HepG2 (cell line): ENCODE measurements around the gene PLAAT3. TPM values are rescaled to one million over a fixed set of nuclear protein-coding genes. Genes with fewer than 3 reads are reported as not detected.

Experiments used
- ATAC-seq: fragments of 200-7000 bp; cut with Tn5 transposase; 3 replicates; pipeline ENCODE4 v1.9.1; 2020; ENCODE audit warnings: mild to moderate bottlenecking, moderate library complexity
- BruUV-seq: library from RNA; stranded (reverse); fragments of 400-500 nt; replicated peaks from 2 replicates; lab custom pipeline; 2021; lab: Mats Ljungman, UMichigan
- CTCF ChIA-PET: fragments of 300-600 bp; formaldehyde crosslinking; extraction: SDS; loops from one replicate; lab custom pipeline; 2021; ENCODE audit warnings: low total read pairs, inconsistent platforms, low intra/inter-chr PET ratio; lab: Yijun Ruan, JAX
- POLR2A ChIA-PET: fragments of 350-600 bp; sonication (Branson Sonifier 250); formaldehyde crosslinking; loops from one replicate; lab custom pipeline; 2020; ENCODE audit warnings: antibody characterized with exemption, inconsistent platforms; lab: Yijun Ruan, JAX
- DNase-seq: peaks from one replicate; pipeline ENCODE4 v3.0.0-alpha.2; 2015; ENCODE audit warnings: low spot score
- FAIRE-seq: peaks from 3 replicates; lab custom pipeline; 2011; peaks lifted over from hg19 to GRCh38; lab: Jason Lieb, UNC
- H2AFZ ChIP-seq: one replicate; pipeline ENCODE4 v1.6.1; 2011; ENCODE audit warnings: low read length, inconsistent platforms
- H3K27ac ChIP-seq: fragments of 300-600 bp; 3 replicates; pipeline ENCODE4 v1.8.0; 2011; ENCODE audit warnings: mixed run types, mild to moderate bottlenecking, mixed read lengths, low read length, inconsistent platforms; ENCODE audit not compliant: insufficient read depth; ENCODE audit errors: extremely low read length
- H3K27me3 ChIP-seq, 2 experiments: fragments of 200-600 bp in 1 of 2; 2 replicates in 1 of 2; 3 replicates in 1 of 2; pipeline versions ENCODE4 v1.6.0 to v1.8.0; 2011; ENCODE audit warnings: low read length in 2 of 2, mild to moderate bottlenecking in 2 of 2, moderate library complexity in 2 of 2, inconsistent platforms in 1 of 2; ENCODE audit not compliant: insufficient read depth in 2 of 2, control insufficient read depth in 1 of 2
- H3K36me3 ChIP-seq, 2 experiments: fragments of 200-600 bp in 1 of 2; replicated peaks in 1 of 2; 2 replicates in 1 of 2; 3 replicates in 1 of 2; pipeline versions ENCODE4 v1.5.1 to v1.8.0; 2011; ENCODE audit warnings: low read length in 2 of 2, inconsistent platforms in 1 of 2; ENCODE audit not compliant: insufficient read depth in 2 of 2, control insufficient read depth in 1 of 2
- H3K4me1 ChIP-seq: 2 replicates; pipeline ENCODE4 v1.5.1; 2012; ENCODE audit warnings: low read length, inconsistent platforms; ENCODE audit not compliant: insufficient read depth
- H3K4me2 ChIP-seq: 2 replicates; pipeline ENCODE4 v1.6.0; 2011; ENCODE audit warnings: low read depth, low read length, inconsistent platforms
- H3K4me3 ChIP-seq, 3 experiments: fragments of 200-600 bp in 1 of 3; sonication (generic), shearing (Covaris generic) in 1 of 3; replicated peaks in 1 of 3; 2 replicates each; pipeline ENCODE4 v1.5.1; 2011 to 2016; ENCODE audit warnings: low read length in 3 of 3, inconsistent platforms in 2 of 3, low read depth in 2 of 3, mild to moderate bottlenecking in 2 of 3, control low read depth in 1 of 3, mixed read lengths in 1 of 3; ENCODE audit not compliant: insufficient read depth in 1 of 3
- H3K79me2 ChIP-seq: one replicate; pipeline ENCODE4 v1.6.1; 2011; ENCODE audit warnings: low read length, inconsistent platforms; ENCODE audit not compliant: insufficient read depth
- H3K9ac ChIP-seq: 2 replicates; pipeline ENCODE4 v1.6.0; 2011; ENCODE audit warnings: mild to moderate bottlenecking, low read depth, low read length, inconsistent platforms; ENCODE audit not compliant: insufficient read depth
- H3K9me3 ChIP-seq: 2 replicates; pipeline ENCODE4 v1.5.1; 2012; ENCODE audit warnings: mild to moderate bottlenecking, low read length
- H4K20me1 ChIP-seq: 2 replicates; pipeline ENCODE4 v1.6.0; 2011; ENCODE audit warnings: inconsistent platforms, mild to moderate bottlenecking, low read length, moderate library complexity; ENCODE audit not compliant: insufficient read depth
- BORCS8-MEF2B ChIP-seq: sonication (generic); formaldehyde crosslinking; IDR thresholded peaks from 2 replicates; pipeline ENCODE4 v1.8.0; 2022; ENCODE audit warnings: mild to moderate bottlenecking, missing genetic modification reagents
- FOSL1 ChIP-seq: sonication (generic); formaldehyde crosslinking; IDR thresholded peaks from 2 replicates; pipeline ENCODE4 v1.9.0; 2021; ENCODE audit warnings: missing genetic modification reagents, borderline replicate concordance
- GABPA ChIP-seq, 2 experiments: IDR thresholded peaks; 2 replicates each; pipeline ENCODE4 v1.6.1; 2011 to 2016; ENCODE audit warnings: low read depth in 2 of 2, low read length in 1 of 2, missing biosample characterization in 1 of 2, missing genetic modification characterization in 1 of 2
- KDM5B ChIP-seq: sonication (generic); formaldehyde crosslinking; IDR thresholded peaks from 2 replicates; pipeline ENCODE4 v1.4.0; 2020; ENCODE audit warnings: missing genetic modification reagents, mild to moderate bottlenecking, borderline replicate concordance
- MAZ ChIP-seq, 2 experiments: sonication (generic) in 1 of 2; formaldehyde crosslinking in 1 of 2; IDR thresholded peaks; 2 replicates each; pipeline versions ENCODE4 v1.5.0 to v1.6.1; 2012 to 2020; ENCODE audit warnings: low read depth in 2 of 2, mild to moderate bottlenecking in 2 of 2, borderline replicate concordance in 1 of 2, improper control_type of control experiment in 1 of 2, low read length in 1 of 2, missing genetic modification reagents in 1 of 2, moderate library complexity in 1 of 2
- PBX2 ChIP-seq: IDR thresholded peaks from 2 replicates; pipeline ENCODE4 v1.6.1; 2016; ENCODE audit warnings: control low read depth
- REL ChIP-seq: sonication (generic); formaldehyde crosslinking; conservative IDR thresholded peaks from 2 replicates; pipeline ENCODE4 v1.8.0; 2022; ENCODE audit warnings: mild to moderate bottlenecking, missing genetic modification reagents, moderate library complexity
- ZBTB46 ChIP-seq: sonication (generic); formaldehyde crosslinking; IDR thresholded peaks from 2 replicates; pipeline ENCODE4 v1.4.0; 2020; ENCODE audit warnings: mild to moderate bottlenecking, missing genetic modification reagents, borderline replicate concordance
- ZNF350 ChIP-seq: sonication (generic); formaldehyde crosslinking; IDR thresholded peaks from 2 replicates; pipeline ENCODE4 v1.4.0; 2020; ENCODE audit warnings: mild to moderate bottlenecking, low read depth, missing genetic modification reagents, borderline replicate concordance
- ZNF407 ChIP-seq: sonication (generic); formaldehyde crosslinking; IDR thresholded peaks from one replicate; pipeline ENCODE4 v1.5.1; 2020; ENCODE audit warnings: mild to moderate bottlenecking, missing genetic modification reagents; ENCODE audit errors: not compliant biosample characterization
- ZNF441 ChIP-seq: sonication (generic); formaldehyde crosslinking; IDR thresholded peaks from 2 replicates; pipeline ENCODE4 v1.7.0; 2021; ENCODE audit warnings: missing genetic modification reagents, borderline replicate concordance
- ZNF460 ChIP-seq: sonication (generic); formaldehyde crosslinking; IDR thresholded peaks from 2 replicates; pipeline ENCODE4 v1.5.1; 2020; ENCODE audit warnings: missing genetic modification reagents, mild to moderate bottlenecking, borderline replicate concordance
- ZNF563 ChIP-seq: sonication (generic); formaldehyde crosslinking; IDR thresholded peaks from 2 replicates; pipeline ENCODE4 v1.8.0; 2022; ENCODE audit warnings: mild to moderate bottlenecking, moderate library complexity, missing genetic modification reagents
- WGBS: methylation state at CpG from one replicate; pipeline ENCODE4 v1.1.6; 2017; ENCODE audit warnings: low lambda C conversion rate; 5-methylcytosine and 5-hydroxymethylcytosine counted together
- in situ Hi-C: cut with HindIII; loops from 2 replicates; pipeline ENCODE4 v1.10.0; 2017; ENCODE audit warnings: low pct_unique_long_range_greater_than_20kb; ENCODE audit not compliant: extremely low pct_ligation_motif_present
- intact Hi-C: fragments of 100-400 bp; cut with micrococcal nuclease; formaldehyde crosslinking; loops from one replicate; pipeline ENCODE4 v1.10.0; 2022; ENCODE audit not compliant: unreplicated experiment
- polyA plus RNA-seq, 8 experiments: library from polyadenylated mRNA; depleted of rRNA in 3 of 8; stranded (reverse) in 7 of 8; unstranded in 1 of 8; fragments of >200 nt; fragmentation: Illumina TruSeq in 4 of 8; extraction: Trizol in 4 of 8; gene quantifications; 2 replicates each; pipeline versions ENCODE4 v1.2.1 to v1.2.3, GENCODE V29; 2011 to 2016; ENCODE audit warnings: low read depth in 4 of 8, missing spikeins in 1 of 8, mixed read lengths in 1 of 8; ENCODE audit not compliant: insufficient read depth in 1 of 8
- total RNA-seq, 5 experiments: library from RNA; depleted of rRNA; stranded (reverse); fragments of >200 nt; fragmentation: Illumina TruSeq; extraction: Trizol; gene quantifications; 2 replicates each; pipeline ENCODE4 v1.2.3, GENCODE V29; 2016; ENCODE audit warnings: low read depth in 1 of 5

The PLAAT3 gene
- total and polyA plus RNA-seq, 2 of the 13 experiments (the other 11 are each of a cell fraction or from before 2014, with no cell fraction given): 9.3 to 16.4 TPM

GRCh38 chr11:63663809-63664208 lies 49.6 kb upstream of the PLAAT3 start:
- H3K36me3 ChIP-seq: no peaks in the 10 kb centered on the region
- FAIRE-seq (no peak), ATAC-seq (no peak), DNase-seq (no peak)
- no peak overlapping the region for H3K4me2 ChIP-seq
- no peaks in the 10 kb centered on the region for H4K20me1 ChIP-seq
- H2AFZ ChIP-seq: no peak overlapping the region
- intact Hi-C loops: no loop called here
- in situ Hi-C loops: no loop called here
- H3K9ac ChIP-seq: no peak overlapping the region
- no peak overlapping the region for H3K4me3 ChIP-seq
- no peaks in the 10 kb centered on the region for H3K4me1 ChIP-seq
- BruUV-seq: no TSS peak
- ChIA-PET POLR2A (no interaction called here), CTCF (no interaction called here)
- no peaks in the 10 kb centered on the region for H3K9me3 ChIP-seq
- H3K27ac ChIP-seq: no peak overlapping the region
- H3K27me3 ChIP-seq: no peaks in the 10 kb centered on the region; a peak in 1 of 5 replicates
- WGBS: 0% methylated on average over 1 of the region's 1 CpG
- H3K79me2 ChIP-seq: no peaks in the 10 kb centered on the region
- TF ChIP-seq ZNF441: no peak
- TF ChIP-seq REL (CRISPR knock-in tag): no peak
- no peak for TF ChIP-seq ZNF563 (CRISPR knock-in tag)
- TF ChIP-seq ZBTB46 (CRISPR knock-in tag): no peak
- no peak for TF ChIP-seq PBX2
- no peak for TF ChIP-seq MAZ (IDR thresholded peaks at IDR 0.05; ENCODE audit: borderline replicate concordance, low read depth, low read length)
- TF ChIP-seq MAZ (CRISPR knock-in tag; IDR thresholded peaks at IDR 0.05; ENCODE audit: low read depth): no peak
- no peak for TF ChIP-seq KDM5B
- TF ChIP-seq ZNF350 (CRISPR knock-in tag): no peak
- no peak for TF ChIP-seq BORCS8-MEF2B (CRISPR knock-in tag)
- TF ChIP-seq GABPA (IDR thresholded peaks at IDR 0.05; ENCODE audit: low read depth, low read length): no peak
- TF ChIP-seq GABPA (CRISPR knock-in tag; IDR thresholded peaks at IDR 0.05; ENCODE audit: low read depth): no peak
- TF ChIP-seq ZNF407: no peak
- no peak for TF ChIP-seq FOSL1
- no peak for TF ChIP-seq ZNF460
